H7 (cell line): ENCODE results near the gene ICAM3. TPM values are rescaled to one million over a fixed set of nuclear protein-coding genes. Genes with fewer than 3 reads are reported as not detected.

ENCODE experiments used
- DNase-seq: peaks from one replicate; pipeline ENCODE4 v3.0.0; 2012
- H3K27me3 ChIP-seq: 2 replicates; pipeline ENCODE4 v1.6.0; 2011; ENCODE audit warnings: mild to moderate bottlenecking, low read length; ENCODE audit not compliant: control insufficient read depth, insufficient read depth
- H3K36me3 ChIP-seq: replicated peaks from 2 replicates; pipeline ENCODE4 v1.5.1; 2011; ENCODE audit warnings: low read length; ENCODE audit not compliant: control insufficient read depth, insufficient read depth
- H3K4me3 ChIP-seq: 2 replicates; pipeline ENCODE4 v1.5.1; 2011; ENCODE audit warnings: low read depth, mild to moderate bottlenecking, control low read depth, low read length, moderate library complexity; ENCODE audit not compliant: insufficient read depth
- total RNA-seq: library from RNA; depleted of rRNA; stranded (reverse); fragments of >200 nt; shearing (Covaris generic); gene quantifications from 2 replicates; pipeline ENCODE4 v1.2.3, GENCODE V29; 2014

The ICAM3 gene
- total RNA-seq, 1 experiment from 2014 or later: 15.2 TPM

- peak; percentile 96 for DNase-seq
- Histone ChIP-seq H3K27me3 (no peaks in the 10 kb centered on the region; the same call in 1 of the 2 replicates), H3K36me3 (peaks cover 7% of the 10 kb centered on the region), H3K4me3 (peak overlapping the region; percentile 92)
Observed at GRCh38 chr19:10334588-10335351, 4.7 kb downstream of the ICAM3 start.

- DNase-seq: peak; percentile 57
- no peaks in the 10 kb centered on the region; the same call in 1 of the 2 replicates for H3K27me3 ChIP-seq
- H3K4me3 ChIP-seq: peak overlapping the region; percentile 92
- peaks cover 11% of the 10 kb centered on the region for H3K36me3 ChIP-seq
Observed at GRCh38 chr19:10333758-10334587, 5.5 kb downstream of the ICAM3 start.

GRCh38 chr19:10332965-10333757 lies 6.3 kb downstream of the ICAM3 start, which contains the start of gene RAVER1:
TSS of gene RAVER1 (minus strand) at chr19:10333529. CDS start at chr19:10333507, 22 bp downstream.
- peak within 1 kb of the TSS; percentile 92 for H3K4me3 ChIP-seq
- H3K36me3 ChIP-seq: peaks cover 17% of the 10 kb centered on the region
- DNase-seq: peak; percentile 100
- H3K27me3 ChIP-seq: no peaks in the 10 kb centered on the region; the same call in 1 of the 2 replicates

- H3K27me3 ChIP-seq: no peaks in the 10 kb centered on the region; the same call in 1 of the 2 replicates
- H3K36me3 ChIP-seq: peaks cover 24% of the 10 kb centered on the region
- peak overlapping the region; percentile 92 for H3K4me3 ChIP-seq
- DNase-seq: peak; percentile 65
Observed at GRCh38 chr19:10332158-10332964, 7.1 kb downstream of the ICAM3 start.

GRCh38 chr19:10329555-10329954 lies 9.9 kb downstream of the ICAM3 start:
- peaks cover 35% of the 10 kb centered on the region for H3K36me3 ChIP-seq
- H3K27me3 ChIP-seq: no peaks in the 10 kb centered on the region; the same call in 1 of the 2 replicates
- DNase-seq: peak; percentile 32
- no peak overlapping the region for H3K4me3 ChIP-seq

GRCh38 chr19:10328558-10329429 lies 10.6 kb downstream of the ICAM3 start:
- Histone ChIP-seq H3K27me3 (no peaks in the 10 kb centered on the region), H3K4me3 (no peak overlapping the region), H3K36me3 (peaks cover 38% of the 10 kb centered on the region)
- peak; percentile 43 for DNase-seq

- Histone ChIP-seq H3K4me3 (no peak overlapping the region), H3K27me3 (no peaks in the 10 kb centered on the region), H3K36me3 (peaks cover 40% of the 10 kb centered on the region)
- DNase-seq: no peak
Observed at GRCh38 chr19:10327793-10328192, 11.6 kb downstream of the ICAM3 start.

GRCh38 chr19:10325732-10326131 lies 13.7 kb downstream of the ICAM3 start:
- no peak overlapping the region for H3K4me3 ChIP-seq
- DNase-seq: no peak
- peaks cover 46% of the 10 kb centered on the region for H3K36me3 ChIP-seq
- H3K27me3 ChIP-seq: no peaks in the 10 kb centered on the region

- peak; percentile 47 for DNase-seq
- Histone ChIP-seq H3K27me3 (no peaks in the 10 kb centered on the region), H3K36me3 (peaks cover 36% of the 10 kb centered on the region), H3K4me3 (no peak overlapping the region)
Observed at GRCh38 chr19:10321874-10322835, 17.3 kb downstream of the ICAM3 start.

GRCh38 chr19:10321417-10321797 lies 18.0 kb downstream of the ICAM3 start:
- peaks cover 33% of the 10 kb centered on the region for H3K36me3 ChIP-seq

GRCh38 chr19:10320602-10321416 lies 18.6 kb downstream of the ICAM3 start:
- H3K36me3 ChIP-seq: peaks cover 31% of the 10 kb centered on the region
- peak; percentile 71 for DNase-seq
- H3K27me3 ChIP-seq: no peaks in the 10 kb centered on the region
- no peak overlapping the region for H3K4me3 ChIP-seq

More at GRCh38 chr19:10321417-10321797, 18.0 kb downstream of the ICAM3 start:
- DNase-seq: peak; percentile 53
- no peak overlapping the region for H3K4me3 ChIP-seq
- no peaks in the 10 kb centered on the region for H3K27me3 ChIP-seq
